CD4-positive, alpha-beta T cell treated with Interleukin-12 subunit alpha and Interleukin-12 subunit beta, for 1 hour (primary cell): ENCODE results near the gene NEO1.

Source experiments
- DNase-seq: peaks from one replicate; pipeline ENCODE4 v3.0.0-alpha.2; 2020

The NEO1 gene

DNA sequence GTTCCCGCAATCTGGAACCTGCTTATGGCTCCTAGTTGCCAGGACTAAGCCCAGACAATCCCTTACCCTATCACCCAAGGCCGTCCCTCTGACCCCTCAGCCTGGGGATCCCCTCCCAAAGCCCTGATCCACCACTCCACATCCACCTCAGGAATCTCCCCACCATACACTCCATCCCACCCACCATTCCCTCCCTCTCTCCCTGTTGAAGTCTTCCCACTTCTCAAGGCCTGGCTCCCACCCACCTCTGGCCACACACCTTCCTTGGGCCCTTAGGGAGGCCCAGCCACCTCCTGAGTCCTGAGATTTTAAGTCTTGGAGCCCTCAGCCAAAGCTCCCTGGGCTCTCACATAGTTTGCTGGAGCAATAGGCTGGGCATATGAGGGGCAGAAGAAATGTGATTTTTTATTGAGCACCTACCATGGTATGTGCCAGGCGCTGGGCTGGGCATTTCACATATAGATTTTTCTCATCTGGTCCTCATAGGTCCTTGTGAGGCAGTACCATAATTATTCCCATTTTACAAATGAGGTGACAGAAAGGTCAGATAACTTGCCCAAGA lies 268.4 kb downstream of the NEO1 start:
- DNase-seq, result no peak

DNA sequence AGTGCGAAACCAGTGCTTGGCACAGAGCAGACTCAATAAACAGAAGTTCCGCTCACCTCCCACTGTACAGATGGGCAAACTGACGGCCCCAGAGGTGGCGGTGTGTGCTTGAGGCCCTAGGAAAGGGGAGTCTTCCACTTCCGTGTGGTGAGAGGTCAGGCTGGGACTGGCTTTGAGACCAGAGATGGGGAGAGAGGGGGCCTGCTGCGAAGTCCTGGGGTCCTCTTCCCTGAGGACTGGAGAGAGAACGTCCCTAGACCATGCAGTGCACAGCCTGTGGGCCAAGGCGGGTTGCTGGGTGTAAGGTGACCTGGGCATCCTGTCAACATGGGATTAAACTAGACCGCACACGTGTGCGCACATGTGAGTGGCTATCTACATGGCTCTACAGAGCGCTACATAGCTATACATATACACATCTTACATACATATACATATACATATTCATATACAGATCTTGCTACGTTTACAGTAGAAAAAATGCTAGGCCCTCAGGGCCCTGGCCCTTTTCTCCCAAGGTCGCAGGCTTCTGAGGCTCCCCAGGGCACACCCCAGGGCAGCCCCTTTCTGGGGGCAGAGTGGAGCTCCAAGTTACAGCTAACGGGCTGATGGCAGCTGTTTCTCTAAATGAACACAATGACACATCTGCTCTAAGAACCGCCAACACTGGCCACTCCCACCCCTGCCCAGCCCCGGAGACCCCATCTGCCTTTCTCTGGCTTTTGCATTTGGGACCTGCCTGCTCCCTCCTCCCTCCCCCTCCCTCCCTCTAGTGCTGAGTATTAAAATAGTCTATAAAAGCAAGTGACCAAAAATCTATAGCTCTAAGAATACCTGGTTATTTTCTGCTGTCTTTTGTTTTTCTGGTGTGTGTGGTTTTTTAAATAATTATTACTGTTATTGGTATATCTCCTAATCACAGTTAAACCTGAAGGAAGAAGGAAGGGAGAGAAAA lies 269.5 kb downstream of the NEO1 start:
- no peak for DNase-seq

DNA sequence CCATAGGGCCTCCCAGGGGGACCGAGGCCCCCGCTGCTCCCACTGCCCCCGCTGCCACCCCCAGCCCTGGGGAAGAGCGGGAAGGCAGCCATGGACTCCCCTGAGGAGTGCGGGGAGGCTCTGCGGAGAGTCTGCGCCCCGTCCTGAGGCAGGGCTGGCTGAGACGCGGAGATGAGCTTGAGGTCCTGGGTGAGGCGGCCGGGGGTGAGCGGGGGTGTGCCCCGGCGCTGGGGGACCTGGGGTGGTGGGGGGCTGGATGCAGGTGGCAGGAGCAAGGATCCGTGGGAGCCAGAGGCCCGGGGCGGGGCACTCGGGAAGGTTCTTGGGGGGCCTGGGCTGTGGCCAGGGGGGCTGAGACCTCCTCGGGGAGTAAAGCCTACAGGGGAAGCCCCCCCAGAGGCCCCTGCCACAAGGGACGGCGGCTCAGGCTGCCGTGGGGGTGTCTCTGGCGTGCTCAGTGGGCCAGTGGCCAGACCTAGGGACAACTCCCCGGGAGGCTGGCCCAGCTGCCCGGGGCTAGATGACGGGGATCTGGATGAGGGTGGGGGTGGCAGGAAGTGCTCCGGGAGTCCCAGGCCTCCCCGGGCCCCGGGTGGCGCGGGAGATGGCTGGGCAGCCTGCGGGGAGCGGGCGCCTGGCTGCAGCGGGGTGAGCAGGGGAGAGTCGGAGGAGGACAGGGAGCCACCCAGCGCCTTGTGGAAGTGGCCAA lies 270.6 kb downstream of the NEO1 start:
- no peak for DNase-seq

DNA sequence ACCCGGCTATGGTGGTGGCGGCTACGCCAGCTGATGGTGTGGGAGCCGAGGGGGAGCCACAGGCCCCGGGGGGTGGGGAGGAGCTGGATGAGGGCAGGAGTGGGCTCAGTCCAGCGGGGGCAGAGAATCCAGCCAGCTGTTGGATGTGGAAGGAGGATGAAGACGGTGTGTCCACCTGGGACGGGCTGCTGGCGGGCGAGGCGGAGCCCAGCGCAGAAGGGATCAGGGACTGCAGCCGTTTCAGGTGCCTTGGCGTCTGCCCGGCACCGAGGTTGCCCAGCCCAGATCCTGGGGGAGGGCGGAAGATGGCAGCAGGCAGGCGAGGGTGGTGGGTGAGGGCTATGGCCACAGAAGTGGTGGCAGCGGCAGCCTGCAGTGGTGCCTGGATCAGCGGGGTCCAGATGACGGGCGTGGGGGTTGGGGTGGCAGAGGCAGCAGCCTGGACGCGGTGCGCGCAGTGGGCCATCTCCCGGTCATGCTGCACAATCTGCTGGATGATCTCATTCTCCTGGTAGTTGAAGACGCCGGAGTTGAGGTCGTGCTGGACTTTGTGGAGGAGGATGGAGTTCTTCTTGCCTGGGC lies 271.2 kb downstream of the NEO1 start:
- DNase-seq, result no peak

DNA sequence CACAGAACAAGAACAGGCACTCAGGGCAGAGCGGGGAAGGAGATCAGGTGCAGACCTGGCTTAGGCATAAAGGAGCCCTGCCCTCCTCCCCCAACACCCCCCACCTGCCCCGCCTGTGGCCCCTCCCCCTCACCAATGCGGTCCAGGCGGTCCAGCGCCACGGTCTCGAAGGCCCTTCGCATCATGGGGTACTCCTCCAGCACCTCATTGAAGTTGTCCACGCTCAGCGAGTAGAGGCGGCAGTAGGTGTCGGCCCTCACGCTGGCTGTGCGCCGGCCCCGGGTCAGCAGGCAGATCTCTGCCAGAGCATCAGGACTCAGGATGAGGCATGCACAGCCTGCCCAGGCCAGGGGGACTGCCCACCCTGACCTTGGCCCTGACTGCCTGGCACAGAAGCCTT lies 271.7 kb downstream of the NEO1 start:
- DNase-seq, result no peak

DNA sequence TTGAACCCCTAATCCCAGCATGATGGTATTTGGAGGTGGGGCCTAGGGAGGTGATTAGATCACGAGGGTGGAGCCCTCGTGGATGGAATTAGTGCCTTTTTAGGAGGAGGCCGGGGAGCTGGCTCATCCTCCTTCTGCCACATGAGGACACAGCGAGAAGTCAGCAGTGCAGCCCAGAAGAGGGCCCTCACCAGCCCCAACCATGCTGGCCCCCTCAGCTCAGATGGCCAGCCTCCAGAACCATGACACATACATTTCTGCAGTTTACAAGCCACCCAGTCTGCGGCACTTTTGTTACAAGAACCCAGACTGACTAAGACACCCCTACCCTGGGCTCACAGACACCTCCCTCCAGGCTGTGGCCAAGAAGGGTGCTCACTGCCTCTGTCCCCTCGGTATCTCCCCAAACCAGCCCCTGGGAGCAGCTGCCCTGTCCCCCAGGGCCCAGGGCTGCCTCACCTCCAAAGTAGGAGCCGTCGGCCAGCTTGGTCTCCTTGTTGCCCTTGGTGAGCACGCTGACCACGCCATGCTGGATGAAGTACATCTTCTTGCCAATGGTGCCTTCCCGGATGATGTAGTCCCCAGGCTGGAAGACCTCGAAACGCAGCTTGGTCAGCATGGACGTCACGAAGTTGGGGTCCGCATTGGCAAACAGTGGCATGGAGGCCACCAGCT lies 272.4 kb downstream of the NEO1 start:
- no peak for DNase-seq

DNA sequence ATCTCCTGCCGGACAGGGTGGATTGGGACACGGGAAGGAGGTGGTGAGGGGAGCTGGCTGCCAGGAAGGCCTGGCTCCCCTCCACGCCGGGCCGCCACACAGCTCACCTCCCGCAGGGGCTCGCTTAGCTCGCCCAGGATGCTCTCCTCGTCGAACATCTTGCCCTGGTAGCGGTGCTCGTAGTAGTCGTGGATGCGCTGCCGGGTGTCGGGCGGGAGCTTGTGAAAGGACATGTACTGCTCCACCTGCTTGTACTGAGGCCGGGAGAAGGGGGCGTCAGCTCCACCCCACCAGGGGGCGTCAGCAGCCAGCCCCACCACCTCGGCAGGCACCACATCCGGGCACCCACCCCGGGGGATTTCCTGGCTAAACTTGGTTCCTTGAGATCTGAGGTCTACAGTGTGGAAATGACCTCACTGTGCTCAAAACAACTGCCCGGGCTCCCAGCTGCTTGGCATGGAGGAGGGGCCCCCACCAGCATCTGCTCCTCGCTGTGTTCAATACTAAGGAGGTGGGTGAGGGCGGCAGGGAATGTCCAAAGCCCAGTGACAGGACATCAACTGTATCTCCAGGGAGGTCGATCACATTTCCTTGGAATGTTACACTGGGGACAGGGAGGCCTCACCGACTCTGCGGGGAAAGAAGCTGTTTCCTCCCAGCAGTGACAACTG lies 273.1 kb downstream of the NEO1 start:
- peak; percentile 9 for DNase-seq

DNA sequence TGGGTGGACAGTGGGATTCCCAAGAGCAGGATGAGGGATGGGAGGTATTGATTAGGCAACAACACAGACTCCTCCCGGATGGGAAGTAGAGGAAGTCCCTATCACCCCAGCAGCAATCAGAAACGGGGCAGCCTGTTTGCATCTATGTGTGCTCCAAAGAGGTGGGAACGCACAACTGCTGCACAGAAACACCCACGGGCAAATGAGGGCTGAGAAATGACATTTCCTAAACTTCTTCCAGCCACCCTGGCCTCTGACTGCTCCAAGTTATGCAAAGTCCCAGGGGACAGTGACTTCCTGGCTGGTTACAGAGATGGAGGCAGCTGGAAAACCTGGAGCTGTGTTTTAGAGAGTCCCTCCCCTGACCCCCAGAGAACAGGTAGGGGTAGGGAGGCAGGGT lies 273.9 kb downstream of the NEO1 start:
- no peak for DNase-seq

DNA sequence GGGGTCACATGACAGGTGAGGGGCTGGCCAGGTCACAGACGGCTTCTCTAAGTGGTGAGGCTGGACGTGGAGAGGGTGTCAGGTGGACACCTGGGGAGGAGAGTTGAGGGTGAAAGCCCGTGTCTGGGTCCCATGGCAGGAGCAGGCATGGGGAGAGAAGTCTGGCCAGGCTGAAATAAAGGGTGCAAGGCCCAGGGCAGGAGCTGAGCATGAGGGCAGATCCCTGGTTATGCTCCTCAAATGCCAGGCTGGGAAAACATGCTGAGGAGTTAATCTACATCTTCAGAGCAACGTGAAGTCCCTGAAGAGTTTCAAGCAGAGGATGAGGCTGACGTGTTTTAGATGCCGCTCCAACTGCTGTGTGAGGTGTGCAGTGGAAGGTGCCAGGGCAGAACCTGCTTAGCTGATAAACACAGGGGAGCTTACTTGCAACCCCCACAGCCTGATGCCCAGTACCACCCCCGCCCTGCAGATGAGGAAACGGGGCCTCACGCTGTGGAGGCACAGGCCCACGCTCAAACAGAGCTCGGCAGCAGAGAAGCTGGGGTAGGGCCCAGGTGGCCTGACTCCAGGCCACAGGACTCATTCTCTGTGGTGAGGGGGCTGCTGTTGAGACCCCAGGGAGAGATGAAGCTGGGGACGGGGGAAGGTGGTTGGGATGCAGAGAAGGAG lies 276.0 kb downstream of the NEO1 start:
- DNase-seq, result no peak

DNA sequence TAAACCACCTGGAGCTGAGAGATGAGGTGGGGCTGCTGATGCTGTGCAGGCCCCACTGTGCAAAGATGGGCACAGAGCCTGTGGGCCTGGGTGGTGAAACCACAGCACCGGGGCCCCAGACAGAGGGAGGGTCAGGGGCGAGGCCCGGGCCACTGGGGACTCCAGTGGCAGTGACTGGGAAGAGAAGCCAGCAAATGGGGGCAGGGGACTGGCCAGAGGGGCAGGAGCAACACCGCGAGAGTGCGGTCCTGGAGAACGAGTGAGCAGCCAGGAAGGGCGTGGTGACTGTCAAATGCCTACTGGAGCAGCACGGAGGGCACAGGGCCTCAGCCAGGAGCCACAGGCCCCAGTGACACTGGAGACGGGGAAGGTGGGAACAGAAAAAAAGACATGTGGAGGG lies 276.7 kb downstream of the NEO1 start:
- no peak for DNase-seq

DNA sequence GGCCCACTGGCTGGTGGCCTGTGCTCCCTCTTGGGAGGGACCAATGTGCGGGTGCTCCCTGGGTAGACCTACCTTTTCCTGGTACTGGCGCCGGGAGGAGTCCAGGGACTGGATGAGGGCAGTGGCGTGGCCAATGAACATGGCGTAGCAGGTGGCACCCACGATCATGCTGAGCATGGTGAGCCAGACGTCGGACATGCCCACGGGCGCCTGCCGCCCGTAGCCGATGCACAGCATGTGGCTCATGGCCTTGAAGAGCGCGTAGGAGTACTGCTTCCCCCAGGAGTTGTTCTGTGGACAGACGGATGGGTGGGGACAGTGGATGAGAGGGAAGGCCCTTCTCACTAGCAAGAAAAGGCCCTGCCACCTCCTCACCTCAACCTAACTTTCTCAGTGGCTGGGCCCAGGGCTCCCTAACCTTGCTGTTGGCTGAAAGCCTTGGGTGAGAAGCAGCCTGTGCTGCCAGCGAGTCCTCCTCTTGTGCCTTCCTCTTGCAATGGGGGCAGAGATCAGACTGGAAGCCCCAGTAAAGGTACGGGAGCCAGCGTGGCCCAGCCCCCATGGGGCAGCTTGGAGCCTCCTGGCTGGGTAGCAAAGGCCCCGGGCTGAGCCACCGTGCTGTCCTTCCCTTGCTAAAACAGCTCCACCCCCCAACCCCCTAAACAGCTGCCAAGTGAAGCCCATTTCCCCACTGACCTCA lies 277.4 kb downstream of the NEO1 start:
- no peak for DNase-seq

DNA sequence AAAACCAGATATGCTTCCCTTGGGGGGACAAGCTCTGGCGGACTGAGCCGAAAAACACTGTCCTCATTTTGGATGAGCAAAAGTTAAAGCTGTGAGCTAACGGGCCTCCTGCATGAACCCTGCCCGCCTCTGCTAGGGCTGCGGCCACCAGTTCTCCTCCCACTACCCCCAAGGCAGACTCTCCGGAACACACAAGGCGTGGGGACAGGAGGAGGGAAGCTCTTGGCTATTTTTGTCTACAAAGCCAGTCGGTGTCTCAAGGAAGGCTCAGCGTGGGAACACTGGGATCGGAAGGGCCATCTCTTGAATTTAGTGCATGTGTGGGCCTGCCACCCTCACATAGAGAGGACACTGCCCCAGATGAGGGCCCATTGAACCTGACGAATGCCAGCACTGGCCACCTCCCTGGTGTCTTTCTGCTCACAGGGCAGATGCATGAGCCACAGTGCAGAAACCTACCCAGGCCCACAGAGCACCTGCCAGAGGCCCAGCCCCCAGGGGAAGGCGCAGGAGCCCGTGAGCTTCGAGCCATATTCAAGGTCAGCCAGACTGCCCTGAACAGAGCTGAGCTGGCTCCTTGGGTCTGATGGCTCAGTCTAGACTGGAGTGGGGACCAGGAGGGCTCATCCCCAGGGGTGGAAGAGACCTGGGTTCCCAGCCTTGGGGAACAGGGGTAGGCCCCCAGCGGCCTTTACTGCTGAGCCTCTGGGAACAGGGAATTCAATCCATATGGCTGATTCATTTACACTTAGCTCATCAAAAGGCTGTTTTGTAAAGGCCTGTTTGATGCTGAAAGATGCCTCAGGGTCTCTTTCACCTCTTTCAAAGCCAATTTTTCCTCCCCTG lies 278.2 kb downstream of the NEO1 start:
- no peak for DNase-seq

DNA sequence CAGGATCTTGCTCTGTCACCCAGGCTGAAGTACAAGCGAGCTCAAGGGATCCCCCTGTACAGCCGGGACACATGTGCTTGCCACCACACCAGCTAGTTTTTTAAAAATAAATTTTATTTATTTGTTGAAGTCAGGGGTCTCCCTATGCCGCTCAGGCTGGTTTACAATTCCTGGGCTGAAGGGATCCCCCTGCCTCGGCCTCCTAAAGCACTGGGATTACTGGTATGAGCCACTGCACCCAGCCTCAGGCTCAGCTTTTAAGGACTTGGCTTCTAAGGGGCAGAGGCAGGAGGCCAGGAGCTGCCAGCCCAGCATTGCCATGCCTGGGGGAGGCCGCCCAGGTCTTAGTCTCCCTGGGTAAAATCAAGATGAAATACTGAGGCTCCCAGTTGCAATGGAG lies 279.2 kb downstream of the NEO1 start:
- DNase-seq, result no peak

DNA sequence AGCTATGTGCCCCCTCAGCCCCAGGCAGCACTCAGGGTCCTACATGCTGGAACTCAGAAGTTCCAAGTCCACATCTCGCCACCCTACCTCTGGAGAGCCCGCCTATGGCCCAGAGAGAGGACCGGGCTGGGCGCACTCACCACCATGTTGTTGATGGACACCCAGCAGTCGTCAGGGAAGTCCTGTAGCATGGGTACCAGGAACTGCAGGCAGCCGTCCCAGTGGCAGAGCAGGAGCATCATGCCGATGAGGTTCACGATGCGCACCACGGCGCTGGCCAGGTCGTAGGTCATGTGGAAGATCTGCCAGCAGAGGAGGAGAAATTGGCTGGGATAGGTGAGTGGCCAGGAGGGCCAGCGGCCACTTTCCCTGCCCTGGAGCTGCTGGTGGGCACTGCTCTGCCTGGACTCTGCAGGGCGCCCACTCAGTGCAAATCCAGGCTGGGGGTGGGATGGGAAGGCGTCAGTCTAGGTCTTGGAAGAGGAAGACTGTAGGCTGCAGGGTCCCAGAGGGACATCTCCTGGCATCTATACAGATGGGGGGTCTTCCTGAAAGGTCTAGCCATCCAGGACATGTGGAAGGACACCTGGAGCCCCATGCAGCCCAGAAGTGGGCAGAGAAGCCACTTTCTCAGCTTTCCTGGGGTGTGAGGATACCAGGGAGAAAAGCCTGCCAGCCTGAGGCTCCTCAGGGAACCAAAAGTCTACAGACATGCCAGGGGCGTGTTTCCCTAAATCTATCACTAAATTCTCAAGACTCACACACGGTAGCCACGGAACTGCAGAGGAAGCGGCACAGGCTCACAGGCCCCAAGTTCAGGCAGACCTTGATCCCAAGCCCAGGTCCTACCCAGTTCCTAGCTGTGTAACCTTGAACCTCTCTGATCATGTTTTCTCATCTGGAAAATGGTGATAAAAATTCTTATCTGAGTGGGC lies 280.0 kb downstream of the NEO1 start:
- no peak for DNase-seq

DNA sequence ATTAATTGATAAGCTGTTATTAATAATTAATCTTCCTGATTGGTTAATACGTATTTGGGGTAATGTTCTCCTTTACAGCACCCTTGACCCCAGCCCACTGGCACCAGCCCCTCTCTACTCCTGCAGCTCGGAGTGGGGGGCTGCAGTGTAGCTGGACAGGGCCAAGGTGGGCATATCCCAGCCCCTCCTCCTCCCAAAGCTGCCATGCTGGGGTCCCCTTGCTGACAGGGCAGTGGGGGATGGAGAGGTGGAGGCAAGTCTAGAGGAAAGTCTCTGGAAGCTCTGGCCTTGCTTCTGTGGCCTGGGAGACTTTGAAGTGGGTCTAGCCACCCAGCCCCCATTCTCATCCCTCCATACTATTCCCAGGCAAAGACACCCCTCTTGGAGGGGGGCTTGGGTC lies 280.7 kb downstream of the NEO1 start:
- DNase-seq, result no peak

DNA sequence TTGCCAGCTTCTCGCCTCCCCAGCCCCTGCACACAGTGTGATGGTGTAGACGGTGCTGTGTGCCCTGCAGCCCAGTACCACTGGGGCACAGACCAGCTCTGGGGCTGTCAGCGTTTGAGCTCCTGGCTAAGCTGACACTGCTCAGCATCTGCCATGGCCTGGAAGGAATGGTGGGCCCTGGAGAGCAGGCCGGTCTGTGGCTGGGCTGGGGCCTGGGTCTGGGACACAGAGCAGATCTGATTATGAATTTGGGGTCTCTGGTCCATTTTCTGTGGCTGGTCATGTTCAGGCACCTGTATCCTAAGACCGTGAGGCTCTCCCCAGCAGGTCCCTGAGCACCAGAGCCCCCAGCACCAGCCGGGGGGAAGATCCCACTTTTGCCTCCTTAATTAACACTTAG lies 281.8 kb downstream of the NEO1 start:
- DNase-seq, result no peak

DNA sequence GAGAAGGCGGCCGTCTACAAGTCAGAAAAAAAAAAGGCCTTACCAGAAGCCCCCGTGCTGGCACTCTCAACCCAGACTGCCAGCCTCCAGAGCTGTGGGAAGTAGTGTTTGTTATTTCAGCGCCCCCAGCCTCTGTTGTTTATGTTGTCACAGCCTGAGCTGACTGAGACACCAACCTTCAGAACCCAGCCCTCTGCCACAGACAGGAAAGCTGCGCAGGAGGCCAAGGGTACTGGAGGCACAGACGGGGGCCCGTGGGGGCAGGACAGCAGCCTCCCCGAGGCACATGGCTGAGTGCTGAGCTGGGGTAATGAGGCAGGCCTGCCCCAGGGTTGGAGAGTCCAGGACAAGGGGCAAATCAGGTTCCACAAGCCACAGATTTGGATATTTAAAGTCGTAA lies 282.8 kb downstream of the NEO1 start:
- no peak for DNase-seq

DNA sequence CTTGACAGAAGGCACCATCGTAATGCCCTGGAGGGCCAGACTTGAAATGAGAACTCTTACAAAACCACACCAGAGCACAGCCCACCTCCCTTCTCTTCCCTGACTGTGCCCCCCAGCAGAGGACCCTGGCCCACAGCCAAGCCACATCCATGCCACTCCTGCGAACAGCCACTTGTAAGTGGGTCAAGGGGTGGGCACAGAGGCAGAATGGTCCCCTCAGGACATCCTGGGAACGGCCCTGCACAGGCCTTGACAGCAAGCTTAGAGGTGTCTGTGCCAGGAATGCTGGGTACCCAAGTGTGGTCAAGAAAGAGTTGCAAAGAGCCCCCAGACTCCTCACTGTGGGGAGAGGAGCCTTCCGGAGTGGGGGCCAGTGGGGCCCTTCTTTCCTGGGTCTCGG lies 283.2 kb downstream of the NEO1 start:
- no peak for DNase-seq

DNA sequence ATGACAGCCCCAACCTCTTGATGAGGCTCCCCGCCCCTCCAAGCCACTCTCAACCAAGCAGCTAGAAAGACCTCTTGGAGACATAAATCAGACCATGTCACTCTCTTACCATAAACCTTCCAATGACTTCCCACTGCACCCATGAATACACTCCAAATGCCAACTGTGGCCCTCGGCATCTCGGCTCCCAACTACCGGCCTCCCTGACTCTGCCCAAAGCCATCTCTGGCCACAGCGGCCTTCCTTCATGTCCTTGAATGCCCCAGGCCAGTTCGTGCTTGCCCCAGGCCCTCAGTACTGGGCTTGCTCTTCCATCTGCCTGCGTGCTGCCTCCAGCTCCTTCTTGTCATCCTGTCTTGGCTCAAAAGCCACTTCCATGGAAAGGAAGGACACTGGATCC lies 284.5 kb downstream of the NEO1 start:
- DNase-seq, result no peak
